Measurements from ENCODE around the gene MDM2. TPM values are rescaled to one million over a fixed set of nuclear protein-coding genes. Genes with fewer than 3 reads are reported as not detected.

The MDM2 gene
- total and polyA plus RNA-seq, 9 of the 15 experiments (the other 6 are each of a cell fraction or from before 2014, with no cell fraction given) = 13.6 to 100 (median 49.0) TPM

GRCh38 chr12:68794653-68795251 lies 13.2 kb upstream of the MDM2 start:
- POLR2A ChIA-PET = interaction anchor here (2.8 kb wide), 1 partner anchor 13 kb away, joined by 19 read pairs; the partner anchor contains the start of gene MDM2
- in situ Hi-C loops (cut with MboI) = no loop called here
- intact Hi-C loops (cut with micrococcal nuclease) = no loop called here
- no peaks in the 10 kb centered on the region for H3K9me3 ChIP-seq (replicated peaks; ENCODE audit: control insufficient read depth, insufficient read depth, low read depth, low read length)
- no peak overlapping the region for H3K9ac ChIP-seq (ENCODE audit: insufficient read depth in 1 of 2, low read depth in 2 of 2, low read length in 2 of 2)
- no peak overlapping the region for H3K27ac ChIP-seq (ENCODE audit: extremely low read depth, low read depth, low read length)
- WGBS (ENCODE audit: insufficient coverage, low coverage, missing lambda C conversion rate) = 82% methylated on average over 3 of the region's 3 CpGs
- FAIRE-seq = no peak
- DNase-seq (ENCODE audit: extremely low read depth in 1 of 4, low spot score in 3 of 4) = no peak
- CTCF ChIA-PET (ENCODE audit: low intra/inter-chr PET ratio) = no interaction called here
- no peak overlapping the region for H3K4me2 ChIP-seq (ENCODE audit: insufficient read depth, low read length)
- H2AFZ ChIP-seq (ENCODE audit: low read depth, low read length) = 0 out of 2 replicates have a peak overlapping the region, but pooled peaks have one; percentile 23
- H3K9me1 ChIP-seq (ENCODE audit: control insufficient read depth, insufficient read depth, low read length) = no peaks in the 10 kb centered on the region
- peaks cover 0 to 4% of the 10 kb centered on the region in 2 experiments; a peak in 1 of 5 replicates for H3K4me1 ChIP-seq (replicated peaks in 1 of 2; ENCODE audit: control insufficient read depth in 2 of 2, insufficient read depth in 2 of 2, low read length in 2 of 2)
- H3K27me3 ChIP-seq (ENCODE audit: control insufficient read depth in 2 of 2, insufficient read depth in 2 of 2, low read length in 2 of 2) = no peaks in the 10 kb centered on the region
- no peak for ATAC-seq
- no peaks in the 10 kb centered on the region for H4K20me1 ChIP-seq (replicated peaks; ENCODE audit: control insufficient read depth, insufficient read depth, low read length)
- no TSS peak for BruUV-seq (replicated peaks)
- TF ChIP-seq POLR2H (tag; IDR thresholded peaks at IDR 0.05; ENCODE audit: low read depth) = no peak
- TF ChIP-seq HDAC1 (IDR thresholded peaks at IDR 0.05) = no peak
- no peak for TF ChIP-seq NCOR1 (IDR thresholded peaks at IDR 0.05)
- TF ChIP-seq SP1 (CRISPR knock-in tag; IDR thresholded peaks at IDR 0.05) = no peak
- no peak for TF ChIP-seq CUX1 (CRISPR knock-in tag; IDR thresholded peaks at IDR 0.05)
- no peak for TF ChIP-seq CCNT2 (IDR thresholded peaks at IDR 0.05; ENCODE audit: borderline replicate concordance, extremely low read depth, insufficient read length, low read depth, low read length)
- no peak for TF ChIP-seq ZNF511 (CRISPR knock-in tag; IDR thresholded peaks at IDR 0.05)
- TF ChIP-seq ZBED1 (IDR thresholded peaks at IDR 0.05) = no peak
- TF ChIP-seq ZBTB43 (CRISPR knock-in tag; IDR thresholded peaks at IDR 0.05) = no peak
- TF ChIP-seq ESRRA (IDR thresholded peaks at IDR 0.05; ENCODE audit: borderline replicate concordance, low read depth) = no peak
- TF ChIP-seq STAT5B (CRISPR knock-in tag; IDR thresholded peaks at IDR 0.05) = no peak
- TF ChIP-seq PHB2 (IDR thresholded peaks at IDR 0.05; ENCODE audit: low read depth) = no peak
- no peak for TF ChIP-seq ZNF3 (CRISPR knock-in tag; IDR thresholded peaks at IDR 0.05)
- TF ChIP-seq ETV6 (IDR thresholded peaks at IDR 0.05; ENCODE audit: borderline replicate concordance in 1 of 2, low read depth in 2 of 2, low read length in 1 of 2) = no peak
- no peak for TF ChIP-seq ETV6 (CRISPR knock-in tag; IDR thresholded peaks at IDR 0.05; ENCODE audit: borderline replicate concordance)
- H3K4me3 ChIP-seq = no peak overlapping the region
- no peaks in the 10 kb centered on the region for H3K36me3 ChIP-seq (ENCODE audit: control insufficient read depth, insufficient read depth, low read length)
- H3K79me2 ChIP-seq (ENCODE audit: control insufficient read depth, insufficient read depth, low read length) = no peaks in the 10 kb centered on the region

Data from K562 (cell line).